SK-N-MC (cell line): Measurements from ENCODE around the gene TUBB2B.
A peak's percentile ranks its signal among the peaks of the same experiment; 100 is the strongest.

ENCODE experiments used
- EZH2 ChIP-seq: fragments of 200-600 bp; sonication (generic); IDR thresholded peaks from one replicate; pipeline ENCODE4 v1.6.1; 2017; ENCODE audit warnings: antibody characterized with exemption
- POLR2AphosphoS5 ChIP-seq: IDR thresholded peaks from 2 replicates; pipeline ENCODE4 v1.6.1; 2012; ENCODE audit warnings: mild to moderate bottlenecking, low read depth, low read length, borderline replicate concordance

GRCh38 chr6:3227363-3228045 is at the start of gene TUBB2B:
- TF ChIP-seq EZH2 (no peak), POLR2AphosphoS5 (peak; percentile 61; the same call in 1 of the 2 replicates)
